GM23338 (cell line): Measurements from ENCODE around the gene CFAP77. TPM values are rescaled to one million over a fixed set of nuclear protein-coding genes. Genes with fewer than 3 reads are reported as not detected.

Experiments
- ATAC-seq: fragments of 200-7000 bp; cut with Tn5 transposase; 3 replicates; pipeline ENCODE4 v1.9.1; 2020
- DNase-seq: peaks from one replicate; pipeline ENCODE4 v3.0.0-alpha.2; 2015; ENCODE audit warnings: low spot score
- H2AFZ ChIP-seq: fragments of 200-600 bp; sonication (generic); 2 replicates; pipeline ENCODE4 v1.8.0; 2016; ENCODE audit warnings: antibody characterized with exemption, mild to moderate bottlenecking, moderate library complexity
- H3F3A ChIP-seq: fragments of 200-600 bp; sonication (generic); replicated peaks from 2 replicates; pipeline ENCODE4 v1.8.0; 2017; ENCODE audit warnings: antibody characterized with exemption, mixed run types, low read depth
- H3K27ac ChIP-seq: fragments of 200-600 bp; sonication (generic); 2 replicates; pipeline ENCODE4 v1.6.1; 2016; ENCODE audit warnings: low read depth
- H3K27me3 ChIP-seq: fragments of 200-600 bp; sonication (generic); 2 replicates; pipeline ENCODE4 v1.8.0; 2016; ENCODE audit warnings: mild to moderate bottlenecking, mixed run types, moderate library complexity; ENCODE audit not compliant: insufficient read depth
- H3K36me3 ChIP-seq: fragments of 200-600 bp; sonication (generic); 2 replicates; pipeline ENCODE4 v1.8.0; 2016; ENCODE audit warnings: mild to moderate bottlenecking; ENCODE audit not compliant: insufficient read depth
- H3K4me1 ChIP-seq: fragments of 200-600 bp; sonication (generic); 2 replicates; pipeline ENCODE4 v1.8.0; 2016; ENCODE audit warnings: mild to moderate bottlenecking, moderate library complexity; ENCODE audit not compliant: insufficient read depth
- H3K4me2 ChIP-seq: fragments of 200-600 bp; sonication (generic); 2 replicates; pipeline ENCODE4 v1.7.1; 2017; ENCODE audit warnings: mixed run types
- H3K4me3 ChIP-seq: fragments of 200-600 bp; sonication (generic); 2 replicates; pipeline ENCODE4 v1.6.1; 2016; ENCODE audit warnings: mixed run types
- H3K79me2 ChIP-seq: fragments of 200-600 bp; sonication (generic); replicated peaks from 2 replicates; pipeline ENCODE4 v1.8.0; 2017; ENCODE audit warnings: mild to moderate bottlenecking; ENCODE audit not compliant: insufficient read depth
- H3K9me2 ChIP-seq: fragments of 200-600 bp; sonication (generic); 2 replicates; pipeline ENCODE4 v1.8.0; 2017; ENCODE audit not compliant: insufficient read depth
- H4K20me1 ChIP-seq: fragments of 200-600 bp; sonication (generic); replicated peaks from 2 replicates; pipeline ENCODE4 v1.8.0; 2017; ENCODE audit warnings: mild to moderate bottlenecking; ENCODE audit not compliant: insufficient read depth
- H3K27ac Mint-ChIP-seq: 2 replicates; pipeline ENCODE4 v1.8.0; 2020; ENCODE audit warnings: inconsistent platforms, mild to moderate bottlenecking, moderate library complexity, mixed read lengths
- H3K27me3 Mint-ChIP-seq: 3 replicates; pipeline ENCODE4 v1.8.0; 2022; ENCODE audit warnings: low read depth, mild to moderate bottlenecking, moderate library complexity, mixed read lengths, inconsistent platforms; ENCODE audit not compliant: insufficient read depth, poor library complexity
- H3K36me3 Mint-ChIP-seq: 3 replicates; pipeline ENCODE4 v1.8.0; 2021; ENCODE audit warnings: low read depth, mild to moderate bottlenecking, inconsistent platforms, moderate library complexity, mixed read lengths
- H3K4me1 Mint-ChIP-seq: 3 replicates; pipeline ENCODE4 v1.8.0; 2020; ENCODE audit warnings: mild to moderate bottlenecking, inconsistent platforms, mixed read lengths
- H3K4me3 Mint-ChIP-seq: 3 replicates; pipeline ENCODE4 v1.8.0; 2021; ENCODE audit warnings: moderate library complexity, mild to moderate bottlenecking, inconsistent platforms, mixed read lengths
- H3K9me3 Mint-ChIP-seq: 3 replicates; pipeline ENCODE4 v1.8.0; 2020; ENCODE audit warnings: moderate library complexity, mild to moderate bottlenecking, inconsistent platforms, mixed read lengths
- CTCF ChIP-seq, 2 experiments: fragments of 200-600 bp in 1 of 2; sonication (generic) in 1 of 2; conservative IDR thresholded peaks; 2 replicates each; pipeline versions ENCODE4 v1.5.1 to v1.6.1; 2016 to 2017; ENCODE audit warnings: antibody characterized with exemption in 2 of 2, low read depth in 2 of 2, mild to moderate bottlenecking in 2 of 2, moderate library complexity in 1 of 2
- EZH2 ChIP-seq: fragments of 200-600 bp; sonication (generic); IDR thresholded peaks from one replicate; pipeline ENCODE4 v1.8.0; 2017; ENCODE audit warnings: antibody characterized with exemption, mild to moderate bottlenecking, low read depth; ENCODE audit not compliant: unreplicated experiment
- NANOG ChIP-seq: IDR thresholded peaks from 2 replicates; pipeline ENCODE4 v1.6.1; 2016; ENCODE audit warnings: antibody characterized with exemption, borderline replicate concordance
- POLR2AphosphoS5 ChIP-seq: IDR thresholded peaks from 2 replicates; pipeline ENCODE4 v1.6.1; 2016; ENCODE audit warnings: antibody characterized with exemption, low read depth
- ZNF114 ChIP-seq: fragments of 250-450 bp; sonication (Bioruptor Pico); IDR thresholded peaks from 2 replicates; pipeline ENCODE4 v1.5.0; 2020; ENCODE audit warnings: mild to moderate bottlenecking, moderate library complexity
- ZNF331 ChIP-seq: fragments of 250-450 bp; sonication (Bioruptor Pico); IDR thresholded peaks from 2 replicates; pipeline ENCODE4 v1.5.0; 2020; ENCODE audit warnings: low read depth, mild to moderate bottlenecking, moderate library complexity
- polyA plus RNA-seq: library from polyadenylated mRNA; unstranded; fragments of >200 nt; fragmentation: Nextera tagmentation; extraction: Ambion mirVana; gene quantifications from 2 replicates; pipeline ENCODE4 v1.2.1, GENCODE V29; 2016
- total RNA-seq: library from RNA; depleted of rRNA; stranded (reverse); fragments of >200 nt; shearing (Covaris generic); gene quantifications from 2 replicates; pipeline ENCODE4 v1.2.3, GENCODE V29; 2014
- TF ChIP-seq, protein P1 (sequence below): fragments of 250-450 bp; sonication (Bioruptor Pico); IDR thresholded peaks from 2 replicates; pipeline ENCODE4 v1.5.0; 2020; ENCODE audit warnings: mild to moderate bottlenecking, moderate library complexity

The CFAP77 gene
- total and polyA plus RNA-seq, 2 experiments from 2014 or later = 0.97 to 1.3 TPM

GRCh38 chr9:132562306-132562573 lies 152.2 kb downstream of the CFAP77 start (continued):
- TF ChIP-seq, protein P1, sequence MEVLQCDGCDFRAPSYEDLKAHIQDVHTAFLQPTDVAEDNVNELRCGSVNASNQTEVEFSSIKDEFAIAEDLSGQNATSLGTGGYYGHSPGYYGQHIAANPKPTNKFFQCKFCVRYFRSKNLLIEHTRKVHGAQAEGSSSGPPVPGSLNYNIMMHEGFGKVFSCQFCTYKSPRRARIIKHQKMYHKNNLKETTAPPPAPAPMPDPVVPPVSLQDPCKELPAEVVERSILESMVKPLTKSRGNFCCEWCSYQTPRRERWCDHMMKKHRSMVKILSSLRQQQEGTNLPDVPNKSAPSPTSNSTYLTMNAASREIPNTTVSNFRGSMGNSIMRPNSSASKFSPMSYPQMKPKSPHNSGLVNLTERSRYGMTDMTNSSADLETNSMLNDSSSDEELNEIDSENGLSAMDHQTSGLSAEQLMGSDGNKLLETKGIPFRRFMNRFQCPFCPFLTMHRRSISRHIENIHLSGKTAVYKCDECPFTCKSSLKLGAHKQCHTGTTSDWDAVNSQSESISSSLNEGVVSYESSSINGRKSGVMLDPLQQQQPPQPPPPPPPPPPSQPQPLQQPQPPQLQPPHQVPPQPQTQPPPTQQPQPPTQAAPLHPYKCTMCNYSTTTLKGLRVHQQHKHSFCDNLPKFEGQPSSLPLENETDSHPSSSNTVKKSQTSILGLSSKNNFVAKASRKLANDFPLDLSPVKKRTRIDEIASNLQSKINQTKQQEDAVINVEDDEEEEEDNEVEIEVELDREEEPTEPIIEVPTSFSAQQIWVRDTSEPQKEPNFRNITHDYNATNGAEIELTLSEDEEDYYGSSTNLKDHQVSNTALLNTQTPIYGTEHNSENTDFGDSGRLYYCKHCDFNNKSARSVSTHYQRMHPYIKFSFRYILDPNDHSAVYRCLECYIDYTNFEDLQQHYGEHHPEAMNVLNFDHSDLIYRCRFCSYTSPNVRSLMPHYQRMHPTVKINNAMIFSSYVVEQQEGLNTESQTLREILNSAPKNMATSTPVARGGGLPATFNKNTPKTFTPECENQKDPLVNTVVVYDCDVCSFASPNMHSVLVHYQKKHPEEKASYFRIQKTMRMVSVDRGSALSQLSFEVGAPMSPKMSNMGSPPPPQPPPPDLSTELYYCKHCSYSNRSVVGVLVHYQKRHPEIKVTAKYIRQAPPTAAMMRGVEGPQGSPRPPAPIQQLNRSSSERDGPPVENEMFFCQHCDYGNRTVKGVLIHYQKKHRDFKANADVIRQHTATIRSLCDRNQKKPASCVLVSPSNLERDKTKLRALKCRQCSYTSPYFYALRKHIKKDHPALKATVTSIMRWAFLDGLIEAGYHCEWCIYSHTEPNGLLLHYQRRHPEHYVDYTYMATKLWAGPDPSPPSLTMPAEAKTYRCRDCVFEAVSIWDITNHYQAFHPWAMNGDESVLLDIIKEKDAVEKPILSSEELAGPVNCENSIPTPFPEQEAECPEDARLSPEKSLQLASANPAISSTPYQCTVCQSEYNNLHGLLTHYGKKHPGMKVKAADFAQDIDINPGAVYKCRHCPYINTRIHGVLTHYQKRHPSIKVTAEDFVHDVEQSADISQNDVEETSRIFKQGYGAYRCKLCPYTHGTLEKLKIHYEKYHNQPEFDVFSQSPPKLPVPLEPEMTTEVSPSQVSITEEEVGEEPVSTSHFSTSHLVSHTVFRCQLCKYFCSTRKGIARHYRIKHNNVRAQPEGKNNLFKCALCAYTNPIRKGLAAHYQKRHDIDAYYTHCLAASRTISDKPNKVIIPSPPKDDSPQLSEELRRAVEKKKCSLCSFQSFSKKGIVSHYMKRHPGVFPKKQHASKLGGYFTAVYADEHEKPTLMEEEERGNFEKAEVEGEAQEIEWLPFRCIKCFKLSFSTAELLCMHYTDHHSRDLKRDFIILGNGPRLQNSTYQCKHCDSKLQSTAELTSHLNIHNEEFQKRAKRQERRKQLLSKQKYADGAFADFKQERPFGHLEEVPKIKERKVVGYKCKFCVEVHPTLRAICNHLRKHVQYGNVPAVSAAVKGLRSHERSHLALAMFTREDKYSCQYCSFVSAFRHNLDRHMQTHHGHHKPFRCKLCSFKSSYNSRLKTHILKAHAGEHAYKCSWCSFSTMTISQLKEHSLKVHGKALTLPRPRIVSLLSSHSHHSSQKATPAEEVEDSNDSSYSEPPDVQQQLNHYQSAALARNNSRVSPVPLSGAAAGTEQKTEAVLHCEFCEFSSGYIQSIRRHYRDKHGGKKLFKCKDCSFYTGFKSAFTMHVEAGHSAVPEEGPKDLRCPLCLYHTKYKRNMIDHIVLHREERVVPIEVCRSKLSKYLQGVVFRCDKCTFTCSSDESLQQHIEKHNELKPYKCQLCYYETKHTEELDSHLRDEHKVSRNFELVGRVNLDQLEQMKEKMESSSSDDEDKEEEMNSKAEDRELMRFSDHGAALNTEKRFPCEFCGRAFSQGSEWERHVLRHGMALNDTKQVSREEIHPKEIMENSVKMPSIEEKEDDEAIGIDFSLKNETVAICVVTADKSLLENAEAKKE (CRISPR knock-in tag) = no peak
- TF ChIP-seq POLR2AphosphoS5 (no peak), EZH2 (no peak)

DNA sequence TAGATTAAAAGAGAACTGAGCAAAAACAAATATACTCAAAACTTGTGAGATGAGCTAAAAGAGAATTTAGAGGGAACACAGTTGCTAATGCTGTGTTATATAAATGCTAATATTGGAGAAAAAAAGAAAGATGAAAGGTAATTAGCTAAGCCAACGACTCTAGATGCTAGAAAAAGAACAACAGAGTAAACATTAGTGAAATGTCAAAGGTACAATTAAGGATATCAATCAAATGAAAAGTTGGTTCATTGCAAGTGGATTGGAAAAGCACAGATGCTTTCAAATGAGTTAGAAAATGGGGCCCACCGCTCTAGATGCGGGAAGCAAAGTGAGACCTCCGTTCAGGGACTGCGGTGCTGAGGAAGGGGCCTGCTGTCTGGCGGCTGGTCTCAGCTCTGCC lies 154.5 kb downstream of the CFAP77 start:
- no peak overlapping the region for H3K27ac Mint-ChIP-seq
- peaks cover 9% of the 10 kb centered on the region; the same call in 1 of the 2 replicates for H3K4me1 ChIP-seq
- H3K4me2 ChIP-seq = no peak overlapping the region
- no peak overlapping the region for H3K27ac ChIP-seq
- no peak overlapping the region for H3K4me3 Mint-ChIP-seq
- no peaks in the 10 kb centered on the region for H3K9me2 ChIP-seq
- H3K36me3 ChIP-seq = no peaks in the 10 kb centered on the region
- ATAC-seq (no peak), DNase-seq (no peak)
- H3F3A ChIP-seq = no peaks in the 10 kb centered on the region
- H4K20me1 ChIP-seq = no peaks in the 10 kb centered on the region
- H3K79me2 ChIP-seq = no peaks in the 10 kb centered on the region
- H2AFZ ChIP-seq = no peak overlapping the region
- H3K4me3 ChIP-seq = no peak overlapping the region
- H3K27me3 Mint-ChIP-seq = peaks cover 12% of the 10 kb centered on the region
- H3K27me3 ChIP-seq = no peaks in the 10 kb centered on the region
- H3K9me3 Mint-ChIP-seq = peaks cover 5% of the 10 kb centered on the region
- H3K36me3 Mint-ChIP-seq = peaks cover 2% of the 10 kb centered on the region; the same call in 2 of the 3 replicates
- peaks cover 4% of the 10 kb centered on the region; the same call in 2 of the 3 replicates for H3K4me1 Mint-ChIP-seq
- TF ChIP-seq CTCF (conservative IDR thresholded peaks at IDR 0.05; ENCODE audit: low read depth in 2 of 2) (no peak), ZNF331 (CRISPR knock-in tag) (no peak), NANOG (no peak), POLR2AphosphoS5 (no peak), ZNF114 (CRISPR knock-in tag) (no peak)
- TF ChIP-seq, protein P1 (CRISPR knock-in tag) = no peak
